ENCODE measurements around the gene ZMYND12.

Gene ZMYND12

GRCh38 chr1:42386051-42386450, 69.8 kb downstream of the ZMYND12 start:
- no peak for DNase-seq

GRCh38 chr1:42385283-42385682, 70.5 kb downstream of the ZMYND12 start:
- DNase-seq: no peak

GRCh38 chr1:42381280-42381673, 74.5 kb downstream of the ZMYND12 start:
- no peak for DNase-seq

- peak; percentile 13 to 24 for DNase-seq
These were observed 75.1 kb downstream of the ZMYND12 start, which contains the start of gene RIMKLA for GRCh38 chr1:42380586-42381279. Gene RIMKLA, plus strand, starts transcription at chr1:42380792. Its CDS starts 143 bp downstream, at chr1:42380935.

All from activated CD4-positive, alpha-beta T cell treated with anti-CD3 and anti-CD28 coated beads for 4 hours (primary cell).